Liver (tissue), 3 donors: ENCODE data around the gene ZMYND19.

Experiments
- CTCF ChIP-seq: fragments of 150-350 bp; IDR thresholded peaks from 2 replicates; pipeline ENCODE4 v1.5.1; 2017; ENCODE audit warnings: improper control_type of control experiment, low read depth, low read length; ENCODE audit not compliant: missing input control
- EGR1 ChIP-seq, 2 donors: IDR thresholded peaks; 2 replicates each; pipeline ENCODE4 v1.6.1; 2016 to 2018; ENCODE audit warnings: antibody characterized with exemption in 2 of 2, low read depth in 2 of 2
- GABPA ChIP-seq, 2 donors: IDR thresholded peaks in 1 of 2; conservative IDR thresholded peaks in 1 of 2; 2 replicates each; pipeline ENCODE4 v1.6.1; 2016; ENCODE audit warnings: antibody characterized with exemption in 2 of 2, mild to moderate bottlenecking in 1 of 2, moderate library complexity in 1 of 2
- HNF4G ChIP-seq: IDR thresholded peaks from 2 replicates; pipeline ENCODE4 v1.6.1; 2016; ENCODE audit warnings: antibody characterized with exemption
- JUND ChIP-seq, 2 donors: IDR thresholded peaks; 2 replicates each; pipeline ENCODE4 v1.6.1; 2016; ENCODE audit warnings: antibody characterized with exemption in 2 of 2
- MAX ChIP-seq: IDR thresholded peaks from 2 replicates; pipeline ENCODE4 v1.6.1; 2016; ENCODE audit warnings: antibody characterized with exemption
- REST ChIP-seq: IDR thresholded peaks from 2 replicates; pipeline ENCODE4 v1.6.1; 2016; ENCODE audit warnings: antibody characterized with exemption, mild to moderate bottlenecking
- SP1 ChIP-seq: IDR thresholded peaks from 2 replicates; pipeline ENCODE4 v1.6.1; 2018; ENCODE audit warnings: antibody characterized with exemption, mild to moderate bottlenecking
- TAF1 ChIP-seq: conservative IDR thresholded peaks from 2 replicates; pipeline ENCODE4 v1.6.1; 2016; ENCODE audit warnings: antibody characterized with exemption, mild to moderate bottlenecking
- ZBTB33 ChIP-seq: IDR thresholded peaks from 2 replicates; pipeline ENCODE4 v1.6.1; 2016; ENCODE audit warnings: antibody characterized with exemption
- donor health status: healthy.
- donor health status: healthy.

- no peak for TF ChIP-seq CTCF
- no peak for TF ChIP-seq EGR1 (IDR thresholded peaks at IDR 0.05; ENCODE audit: low read depth in 2 of 2)
- no peak for TF ChIP-seq SP1
- no peak for TF ChIP-seq TAF1
- TF ChIP-seq JUND (IDR thresholded peaks at IDR 0.05), result no peak
- no peak for TF ChIP-seq ZBTB33
- TF ChIP-seq REST, result no peak
- no peak for TF ChIP-seq GABPA (IDR thresholded peaks at IDR 0.05 in 1 of 2, conservative IDR thresholded peaks at IDR 0.05 in 1 of 2)
- TF ChIP-seq HNF4G, result no peak
- no peak for TF ChIP-seq MAX
These were observed 25.4 kb downstream of the ZMYND19 start for GRCh38 chr9:137564817-137565411.
